Measurements from ENCODE around the gene LETM1.
A peak's percentile ranks its signal among the peaks of the same experiment; 100 is the strongest.

The LETM1 gene

DNA sequence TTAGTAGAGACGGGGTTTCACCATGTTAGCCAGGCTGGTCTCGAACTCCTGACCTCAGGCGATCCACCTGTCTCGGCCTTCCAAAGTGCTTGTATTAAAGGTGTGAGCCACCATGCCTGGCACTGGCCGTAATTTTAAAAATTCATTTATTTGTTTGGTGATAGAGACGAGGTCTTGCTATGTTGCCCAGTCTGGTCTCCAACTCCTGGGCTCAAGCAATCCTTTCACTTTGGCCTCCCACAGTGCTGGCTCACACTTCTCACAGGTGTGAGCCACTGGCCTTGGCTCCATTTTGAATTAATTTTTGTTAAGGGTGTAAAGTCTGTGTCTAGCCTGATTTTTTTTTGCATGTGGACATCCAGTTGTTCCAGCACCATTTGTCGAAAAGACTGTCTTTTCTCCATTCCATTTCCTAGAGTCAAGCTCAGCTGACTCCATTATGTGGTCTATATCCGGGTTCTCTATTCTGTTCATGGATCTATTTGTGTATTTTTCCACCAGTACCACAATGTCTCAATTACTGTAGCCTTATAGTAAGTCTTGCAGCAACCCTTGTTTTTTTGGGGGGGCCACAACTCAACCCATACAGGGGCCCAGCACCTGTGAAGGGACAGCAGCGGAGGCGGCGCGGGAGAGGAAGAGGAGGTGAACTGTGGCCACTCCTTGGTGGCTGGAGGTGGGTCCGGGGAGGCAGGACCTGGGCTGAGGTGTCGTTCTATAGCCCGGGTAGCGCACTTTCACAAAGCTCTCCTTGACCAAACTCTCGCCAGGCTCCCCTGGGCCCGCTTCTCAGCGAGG, 13.8 kb upstream of the LETM1 start:
- H3K27ac ChIP-seq = peak overlapping the region; percentile 95 to 96
- H3K4me3 ChIP-seq = peak overlapping the region; percentile 97
- DNase-seq (ENCODE audit: low spot score) = no peak
- TF ChIP-seq, protein P1, sequence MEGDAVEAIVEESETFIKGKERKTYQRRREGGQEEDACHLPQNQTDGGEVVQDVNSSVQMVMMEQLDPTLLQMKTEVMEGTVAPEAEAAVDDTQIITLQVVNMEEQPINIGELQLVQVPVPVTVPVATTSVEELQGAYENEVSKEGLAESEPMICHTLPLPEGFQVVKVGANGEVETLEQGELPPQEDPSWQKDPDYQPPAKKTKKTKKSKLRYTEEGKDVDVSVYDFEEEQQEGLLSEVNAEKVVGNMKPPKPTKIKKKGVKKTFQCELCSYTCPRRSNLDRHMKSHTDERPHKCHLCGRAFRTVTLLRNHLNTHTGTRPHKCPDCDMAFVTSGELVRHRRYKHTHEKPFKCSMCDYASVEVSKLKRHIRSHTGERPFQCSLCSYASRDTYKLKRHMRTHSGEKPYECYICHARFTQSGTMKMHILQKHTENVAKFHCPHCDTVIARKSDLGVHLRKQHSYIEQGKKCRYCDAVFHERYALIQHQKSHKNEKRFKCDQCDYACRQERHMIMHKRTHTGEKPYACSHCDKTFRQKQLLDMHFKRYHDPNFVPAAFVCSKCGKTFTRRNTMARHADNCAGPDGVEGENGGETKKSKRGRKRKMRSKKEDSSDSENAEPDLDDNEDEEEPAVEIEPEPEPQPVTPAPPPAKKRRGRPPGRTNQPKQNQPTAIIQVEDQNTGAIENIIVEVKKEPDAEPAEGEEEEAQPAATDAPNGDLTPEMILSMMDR (IDR thresholded peaks at IDR 0.05) = no peak

DNA sequence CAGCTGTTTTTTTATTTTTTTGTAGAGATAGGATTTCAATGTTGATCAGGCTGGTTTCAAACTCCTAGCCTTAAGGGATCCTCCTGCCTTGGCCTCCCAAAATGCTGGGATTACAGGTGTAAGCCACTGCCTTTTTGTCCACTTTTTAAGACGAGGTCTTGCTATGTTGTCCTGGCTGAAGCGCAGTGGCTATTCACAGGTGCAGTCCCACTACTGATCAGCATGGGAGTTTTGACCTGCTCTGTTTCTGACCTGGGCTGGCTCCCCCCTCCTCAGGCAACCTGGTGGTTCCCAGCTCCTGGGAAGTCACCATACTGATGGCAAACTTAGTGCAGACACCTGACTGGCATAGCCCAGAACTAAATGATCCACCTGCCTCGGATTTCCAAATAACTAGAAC, 13.0 kb upstream of the LETM1 start:
- DNase-seq (ENCODE audit: low spot score) = no peak
- H3K27ac ChIP-seq = no peak overlapping the region
- no peak overlapping the region for H3K4me3 ChIP-seq
- TF ChIP-seq, protein P1 (IDR thresholded peaks at IDR 0.05) = no peak

DNA sequence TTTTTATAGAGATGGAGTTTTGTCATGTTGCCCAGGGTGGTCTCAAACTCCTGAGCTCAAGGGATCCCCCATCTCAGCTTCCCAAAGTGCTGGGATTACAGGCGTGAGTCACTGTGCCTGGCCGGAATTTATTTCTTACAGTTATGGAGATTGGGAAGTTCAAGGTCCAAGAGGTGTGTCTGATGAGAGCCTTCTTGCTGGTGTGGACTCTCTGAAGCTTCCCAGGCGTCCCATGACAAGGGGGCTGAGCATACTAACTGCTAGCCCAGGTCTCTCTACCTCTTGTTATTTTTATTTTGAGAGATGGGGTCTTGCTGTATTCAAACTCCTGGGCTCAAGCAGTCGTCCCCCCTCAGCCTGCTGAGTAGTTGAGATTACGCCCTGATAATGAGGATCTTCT, 12.3 kb upstream of the LETM1 start:
- TF ChIP-seq, protein P1 (IDR thresholded peaks at IDR 0.05) = no peak
- Histone ChIP-seq H3K4me3 (no peak overlapping the region), H3K27ac (no peak overlapping the region)
- DNase-seq (ENCODE audit: low spot score) = no peak

DNA sequence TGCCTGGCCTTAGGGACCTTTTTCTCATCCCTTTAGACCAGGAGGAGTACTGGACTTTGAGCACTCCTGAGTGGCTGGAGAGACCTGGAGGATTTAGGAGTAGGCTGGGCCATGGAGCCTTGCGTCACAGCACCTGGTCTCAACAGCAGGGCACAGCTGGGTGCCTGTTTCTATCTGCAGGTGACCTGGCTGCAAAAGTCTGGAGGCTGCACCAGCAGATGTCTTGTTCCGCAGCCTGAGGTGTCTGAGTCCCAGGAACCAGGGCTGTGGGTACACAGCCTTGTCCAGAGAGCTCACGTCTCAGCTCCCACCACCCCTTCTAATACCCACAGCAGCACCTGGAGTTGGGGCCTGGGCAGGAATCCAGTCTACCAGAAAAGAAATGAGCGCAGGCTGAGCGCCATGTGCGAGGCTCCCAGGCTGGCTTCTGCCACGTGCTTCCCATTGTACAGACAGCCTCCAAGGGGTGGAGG, 10.3 kb upstream of the LETM1 start:
- H3K27ac ChIP-seq = no peak overlapping the region
- TF ChIP-seq, protein P1 (IDR thresholded peaks at IDR 0.05) = no peak
- no peak for DNase-seq (ENCODE audit: low spot score)
- no peak overlapping the region for H3K4me3 ChIP-seq

DNA sequence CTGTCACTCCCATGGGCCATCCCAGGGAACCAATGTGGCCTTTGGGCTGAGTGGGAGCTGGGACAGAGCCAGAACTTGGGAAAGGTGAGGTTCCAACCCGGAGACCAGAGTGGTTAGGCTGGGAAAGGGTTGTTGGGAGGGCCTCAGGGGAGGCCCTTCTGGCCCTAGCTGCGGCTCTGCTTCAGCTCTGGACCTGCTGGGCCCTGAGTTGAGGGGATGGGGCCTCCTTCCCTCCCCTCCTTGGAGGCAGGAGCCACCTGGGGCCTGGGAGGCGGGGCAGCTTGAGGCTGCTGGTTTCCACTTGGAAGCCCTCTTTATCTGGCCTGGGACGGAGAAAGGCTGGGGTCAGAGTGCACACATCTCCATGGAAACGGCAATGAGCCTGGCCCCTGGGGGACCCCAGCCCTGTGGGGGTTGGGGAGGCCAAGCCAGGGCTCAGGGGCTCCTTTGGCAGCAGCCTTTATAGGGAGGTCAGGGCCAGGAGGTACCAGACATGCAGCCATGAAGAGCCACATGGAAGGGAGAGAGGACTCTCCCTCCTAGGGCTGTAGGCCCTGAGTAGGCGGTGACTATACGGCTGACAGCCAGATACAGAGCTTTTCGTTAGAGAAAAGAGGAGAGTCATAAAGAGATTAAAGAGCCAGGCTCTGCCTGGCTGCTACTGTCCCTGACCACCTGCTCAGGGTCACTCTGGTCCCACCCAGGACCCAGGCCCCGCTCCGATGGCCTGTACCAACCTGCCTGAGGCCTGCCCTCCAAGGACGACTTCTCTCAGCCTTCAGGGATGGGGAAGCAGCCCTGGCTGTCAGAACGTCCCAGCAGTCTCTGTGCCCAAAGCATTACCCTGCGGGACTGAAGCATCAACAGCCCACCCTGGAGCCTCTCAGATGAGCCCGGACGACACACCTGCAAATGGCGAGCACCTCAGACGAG, 8.4 kb upstream of the LETM1 start:
- TF ChIP-seq, protein P1 (IDR thresholded peaks at IDR 0.05) = no peak
- no peak for DNase-seq (ENCODE audit: low spot score)
- Histone ChIP-seq H3K27ac (no peak overlapping the region), H3K4me3 (no peak overlapping the region)

DNA sequence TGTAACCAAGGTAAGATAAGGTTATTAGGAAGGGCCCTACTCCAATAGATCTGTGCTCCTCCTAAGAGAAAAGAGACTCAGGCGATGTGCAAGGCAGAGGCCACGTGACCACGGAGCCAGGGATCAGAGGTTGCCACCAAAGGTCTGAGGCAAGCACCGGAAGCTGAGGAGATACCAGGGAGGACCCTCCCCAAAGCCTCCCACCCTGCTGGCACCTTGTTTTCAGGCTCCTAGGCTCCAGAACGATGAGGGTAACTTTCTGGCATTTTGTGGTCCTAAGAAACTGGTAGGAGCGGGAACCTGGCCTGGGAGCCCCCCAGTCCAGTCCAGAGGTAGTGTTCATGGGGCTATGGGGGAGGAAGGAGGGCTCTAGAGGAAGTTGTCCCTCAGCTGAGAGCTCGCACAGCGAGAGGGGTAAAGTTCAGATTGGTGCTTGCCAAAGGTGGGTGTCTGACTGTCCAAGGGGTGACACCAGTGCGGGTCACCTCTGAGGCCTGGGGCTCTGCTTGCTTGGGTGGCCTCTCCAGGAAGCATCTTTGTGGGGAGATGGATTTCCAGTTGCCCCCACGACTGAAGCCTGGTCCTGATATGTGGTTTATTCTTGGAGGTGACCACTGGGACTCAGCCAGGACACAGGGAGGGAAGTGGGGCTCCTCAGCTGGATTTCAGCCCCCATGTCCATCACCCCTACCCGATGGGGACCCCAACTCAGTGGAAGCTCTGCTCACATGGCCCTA, 7.5 kb upstream of the LETM1 start:
- TF ChIP-seq, protein P1 (IDR thresholded peaks at IDR 0.05) = no peak
- DNase-seq (ENCODE audit: low spot score) = no peak
- H3K4me3 ChIP-seq = no peak overlapping the region
- H3K27ac ChIP-seq = no peak overlapping the region
